PC-3 (cell line): ENCODE data around the gene ANKUB1.

ENCODE experiments used
- EZH2phosphoT487 ChIP-seq: fragments of 300-600 bp; sonication (generic); IDR thresholded peaks from 2 replicates; pipeline ENCODE4 v1.6.1; 2018; ENCODE audit warnings: mild to moderate bottlenecking, antibody characterized with exemption, low read length, borderline replicate concordance
- TF ChIP-seq, protein P1 (sequence below): fragments of 300-600 bp; sonication (generic); conservative IDR thresholded peaks from 2 replicates; pipeline ENCODE4 v1.5.1; 2017; ENCODE audit warnings: antibody characterized with exemption, low read depth, mild to moderate bottlenecking, low read length

DNA sequence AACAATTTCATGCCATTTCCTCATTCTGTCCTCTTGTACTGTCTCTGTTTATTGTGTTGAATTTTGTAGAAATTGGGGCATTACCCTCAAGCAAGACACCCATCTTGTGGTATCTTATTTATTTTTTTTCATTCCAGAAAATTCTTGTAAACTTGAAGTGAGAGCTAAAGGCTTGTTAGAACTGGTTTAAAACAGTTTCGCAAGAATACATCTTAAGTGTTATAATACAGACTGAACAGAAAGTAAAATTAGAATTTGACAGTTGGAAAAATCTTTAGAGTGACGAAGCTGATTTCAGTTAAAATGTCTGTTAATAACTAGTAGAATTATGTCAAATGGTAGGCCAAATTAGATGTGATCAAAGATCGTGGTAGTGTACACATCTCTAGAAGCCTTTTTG lies 47.5 kb upstream of the ANKUB1 start:
- TF ChIP-seq, protein P1, sequence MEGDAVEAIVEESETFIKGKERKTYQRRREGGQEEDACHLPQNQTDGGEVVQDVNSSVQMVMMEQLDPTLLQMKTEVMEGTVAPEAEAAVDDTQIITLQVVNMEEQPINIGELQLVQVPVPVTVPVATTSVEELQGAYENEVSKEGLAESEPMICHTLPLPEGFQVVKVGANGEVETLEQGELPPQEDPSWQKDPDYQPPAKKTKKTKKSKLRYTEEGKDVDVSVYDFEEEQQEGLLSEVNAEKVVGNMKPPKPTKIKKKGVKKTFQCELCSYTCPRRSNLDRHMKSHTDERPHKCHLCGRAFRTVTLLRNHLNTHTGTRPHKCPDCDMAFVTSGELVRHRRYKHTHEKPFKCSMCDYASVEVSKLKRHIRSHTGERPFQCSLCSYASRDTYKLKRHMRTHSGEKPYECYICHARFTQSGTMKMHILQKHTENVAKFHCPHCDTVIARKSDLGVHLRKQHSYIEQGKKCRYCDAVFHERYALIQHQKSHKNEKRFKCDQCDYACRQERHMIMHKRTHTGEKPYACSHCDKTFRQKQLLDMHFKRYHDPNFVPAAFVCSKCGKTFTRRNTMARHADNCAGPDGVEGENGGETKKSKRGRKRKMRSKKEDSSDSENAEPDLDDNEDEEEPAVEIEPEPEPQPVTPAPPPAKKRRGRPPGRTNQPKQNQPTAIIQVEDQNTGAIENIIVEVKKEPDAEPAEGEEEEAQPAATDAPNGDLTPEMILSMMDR = no peak
- TF ChIP-seq EZH2phosphoT487 = no peak
